SK-N-MC (cell line): ENCODE measurements around the gene NSUN5.

Source experiments
- DNase-seq: peaks from one replicate; pipeline ENCODE4 v3.0.0-alpha.2; 2011; ENCODE audit warnings: low read depth, low spot score
- H3K27ac ChIP-seq: fragments of 200-600 bp; sonication (generic); 2 replicates; pipeline ENCODE4 v1.5.1; 2016; ENCODE audit warnings: mixed run types
- H3K36me3 ChIP-seq: fragments of 200-600 bp; sonication (generic); 2 replicates; pipeline ENCODE4 v1.6.1; 2017; ENCODE audit warnings: antibody characterized with exemption, low read length, mixed read lengths; ENCODE audit not compliant: insufficient read depth
- H3K4me3 ChIP-seq: fragments of 200-600 bp; sonication (generic); 2 replicates; pipeline ENCODE4 v1.5.1; 2016
- H3K9ac ChIP-seq: fragments of 200-600 bp; sonication (generic); 2 replicates; pipeline ENCODE4 v1.8.0; 2017; ENCODE audit warnings: mixed run types, mixed read lengths; ENCODE audit not compliant: insufficient read length
- H3K9me3 ChIP-seq: fragments of 200-600 bp; sonication (generic); 2 replicates; pipeline ENCODE4 v1.6.1; 2017; ENCODE audit warnings: low read depth, mild to moderate bottlenecking, antibody characterized with exemption, low read length, moderate library complexity, mixed read lengths
- EZH2 ChIP-seq: fragments of 200-600 bp; sonication (generic); IDR thresholded peaks from one replicate; pipeline ENCODE4 v1.6.1; 2017; ENCODE audit warnings: antibody characterized with exemption
- FOXP2 ChIP-seq: optimal IDR thresholded peaks from 2 replicates; pipeline ENCODE3; 2011; ENCODE audit warnings: mild to moderate bottlenecking, moderate library complexity; ENCODE audit not compliant: insufficient read depth; ENCODE audit errors: extremely low read length, control extremely low read depth
- POLR2AphosphoS5 ChIP-seq: IDR thresholded peaks from 2 replicates; pipeline ENCODE4 v1.6.1; 2012; ENCODE audit warnings: mild to moderate bottlenecking, low read depth, low read length, borderline replicate concordance

NSUN5 gene

GRCh38 chr7:73308665-73309214 lies at the start of gene NSUN5:
TSS of gene NSUN5 (minus strand) at chr7:73308826. CDS start at chr7:73308790, 36 bp downstream.
- H3K27ac ChIP-seq, result no peak within 1 kb of the TSS
- TF ChIP-seq EZH2 (no peak), FOXP2 (no peak), POLR2AphosphoS5 (peak; percentile 83)

DNA sequence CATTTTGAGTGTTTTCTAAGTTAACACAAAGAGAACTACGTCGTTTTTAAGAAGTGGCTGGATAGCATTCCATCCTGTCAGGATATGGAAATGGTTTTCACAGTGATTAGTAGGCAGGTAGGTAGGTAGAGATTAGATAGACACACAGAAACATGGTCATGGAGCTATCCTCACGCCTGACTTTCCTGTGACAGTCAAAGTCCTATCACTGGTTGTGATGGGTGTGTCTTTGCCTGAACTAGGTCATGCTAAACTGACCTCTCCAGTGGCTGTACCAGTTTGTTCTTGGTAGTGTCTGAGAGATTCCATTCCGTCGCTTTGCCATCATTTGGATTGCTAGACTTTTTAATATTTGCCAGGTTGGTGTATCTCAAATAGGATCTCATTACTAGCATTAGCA lies 47.5 kb upstream of the NSUN5 start:
- Histone ChIP-seq H3K36me3 (no peaks in the 10 kb centered on the region), H3K4me3 (no peak overlapping the region), H3K27ac (no peak overlapping the region), H3K9ac (no peak overlapping the region), H3K9me3 (no peaks in the 10 kb centered on the region)
- TF ChIP-seq FOXP2 (no peak), EZH2 (no peak), POLR2AphosphoS5 (no peak)
- DNase-seq, result no peak

More at GRCh38 chr7:73308665-73309214, at the start of gene NSUN5:
- Histone ChIP-seq H3K36me3 (no peaks in the 10 kb centered on the region; the same call in 1 of the 2 replicates), H3K4me3 (peak within 1 kb of the TSS; percentile 75), H3K9me3 (no peaks in the 10 kb centered on the region), H3K9ac (peak within 1 kb of the TSS; percentile 28)
- DNase-seq, result no peak

DNA sequence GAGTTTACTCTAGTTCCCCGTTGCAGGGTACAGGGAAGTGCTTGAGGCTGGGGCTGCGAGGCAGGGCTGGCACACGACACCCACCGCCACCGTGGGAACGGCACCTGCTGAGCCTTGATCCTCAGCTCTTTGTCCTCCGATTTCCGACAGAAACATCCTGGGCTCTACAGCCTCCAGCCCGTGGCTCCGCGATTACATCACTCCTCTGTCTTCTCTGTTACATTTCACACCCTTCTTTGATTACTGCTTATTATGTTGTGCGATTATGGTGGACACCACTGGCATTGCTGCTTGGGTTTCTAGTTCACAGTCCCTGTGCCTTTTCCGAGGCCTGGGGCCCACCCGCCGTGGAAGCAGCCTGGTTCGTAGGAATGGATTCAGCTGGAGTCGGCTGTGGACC lies 46.2 kb upstream of the NSUN5 start:
- TF ChIP-seq FOXP2 (no peak), POLR2AphosphoS5 (no peak), EZH2 (no peak)
- DNase-seq, result no peak

DNA sequence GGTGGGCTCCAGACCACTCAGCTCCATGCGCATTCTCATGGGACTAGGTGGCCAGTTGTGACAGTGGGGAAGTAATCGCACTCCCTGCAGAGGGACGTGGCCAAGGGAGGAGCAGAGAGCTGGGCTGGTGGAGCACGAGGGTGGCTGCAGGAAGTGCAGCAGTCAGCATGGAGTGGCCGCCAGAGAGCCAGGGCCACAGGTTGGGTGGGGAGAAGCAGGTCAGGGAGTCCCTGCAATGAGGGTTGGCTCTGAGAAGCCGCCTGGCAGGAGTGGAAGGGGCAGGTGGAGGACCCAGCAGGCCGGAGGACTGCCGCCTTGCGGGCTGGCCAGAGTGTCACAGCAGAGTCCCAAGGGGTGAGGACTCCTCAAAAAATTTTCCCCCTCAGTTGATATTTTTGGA lies 45.6 kb upstream of the NSUN5 start:
- H3K4me3 ChIP-seq, result no peak overlapping the region
- H3K9me3 ChIP-seq, result no peaks in the 10 kb centered on the region
- no peak overlapping the region for H3K9ac ChIP-seq
- no peak for DNase-seq
- H3K36me3 ChIP-seq, result no peaks in the 10 kb centered on the region
- no peak for TF ChIP-seq EZH2
- no peak overlapping the region for H3K27ac ChIP-seq

More for the DNA sequence above, 46.2 kb upstream of the NSUN5 start:
- H3K36me3 ChIP-seq, result no peaks in the 10 kb centered on the region
- H3K4me3 ChIP-seq, result no peak overlapping the region
- H3K9me3 ChIP-seq, result no peaks in the 10 kb centered on the region
- no peak overlapping the region for H3K27ac ChIP-seq
- H3K9ac ChIP-seq, result no peak overlapping the region

DNA sequence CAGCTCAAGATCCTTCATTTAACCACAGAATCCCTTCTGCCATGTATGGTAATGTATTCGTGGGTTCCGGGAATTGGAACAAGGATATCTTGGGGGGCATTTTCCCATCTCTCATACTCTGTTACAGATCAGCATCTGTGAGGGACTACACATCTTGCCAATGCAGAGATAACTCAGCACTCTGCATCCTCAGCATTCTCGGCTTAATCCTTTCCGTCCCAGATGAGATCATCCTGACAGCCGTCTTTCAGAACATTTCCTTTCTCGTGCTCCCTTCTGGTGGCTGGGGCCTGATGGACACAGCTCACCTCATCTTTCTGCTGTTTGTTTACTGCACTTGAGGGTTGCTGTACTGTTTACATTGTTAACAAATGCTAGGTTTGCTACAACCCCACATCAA lies 44.6 kb upstream of the NSUN5 start:
- no peak overlapping the region for H3K27ac ChIP-seq
- no peak for DNase-seq
- TF ChIP-seq FOXP2 (no peak), EZH2 (no peak), POLR2AphosphoS5 (no peak)
- no peak overlapping the region for H3K9ac ChIP-seq
- no peaks in the 10 kb centered on the region for H3K36me3 ChIP-seq
- no peak overlapping the region for H3K4me3 ChIP-seq
- H3K9me3 ChIP-seq, result no peaks in the 10 kb centered on the region

- no peak for TF ChIP-seq EZH2
- TF ChIP-seq POLR2AphosphoS5, result no peak
- TF ChIP-seq FOXP2, result no peak
- no peak for DNase-seq
- no peaks in the 10 kb centered on the region for H3K9me3 ChIP-seq
Observed at GRCh38 chr7:73352784-73353183, 44.2 kb upstream of the NSUN5 start.

DNA sequence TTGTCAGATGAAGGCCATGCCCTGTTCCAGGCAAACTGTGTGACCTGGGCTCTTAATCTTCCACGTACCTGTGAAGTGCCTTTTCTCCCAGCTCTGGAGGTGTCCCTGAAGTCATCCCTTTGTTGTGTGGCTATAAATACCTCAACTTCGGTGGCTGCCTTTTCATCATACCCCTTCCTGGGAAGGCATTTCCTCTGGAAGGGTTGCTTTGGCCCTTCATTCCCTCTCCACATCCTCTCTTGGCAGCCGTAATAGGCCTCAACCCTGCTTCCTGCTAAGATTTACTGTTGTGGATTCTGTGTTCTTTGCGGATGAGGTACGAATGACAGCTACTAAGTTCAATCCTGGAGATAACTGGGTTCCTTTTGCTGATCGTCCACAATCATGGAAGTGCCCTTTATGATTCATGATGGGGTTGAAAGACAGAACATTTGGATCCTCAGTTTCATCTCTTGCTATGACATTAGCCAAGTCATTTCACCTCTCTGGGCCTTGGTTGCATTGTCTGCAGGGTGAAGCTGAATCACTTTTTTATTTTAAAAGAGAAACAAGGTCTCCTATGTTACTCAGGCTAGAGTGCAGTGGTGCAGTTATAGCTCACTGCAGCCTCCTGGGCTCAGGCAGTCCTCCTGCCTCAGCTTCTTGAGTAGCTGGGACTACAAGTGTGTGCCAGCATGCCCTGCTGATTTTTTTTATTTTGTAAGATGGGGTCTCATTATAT lies 43.0 kb upstream of the NSUN5 start:
- no peak for DNase-seq
- Histone ChIP-seq H3K9me3 (no peaks in the 10 kb centered on the region), H3K27ac (no peak overlapping the region), H3K4me3 (no peak overlapping the region), H3K36me3 (no peaks in the 10 kb centered on the region), H3K9ac (no peak overlapping the region)
- TF ChIP-seq FOXP2, result no peak
- no peak for TF ChIP-seq POLR2AphosphoS5
- TF ChIP-seq EZH2, result no peak

More at GRCh38 chr7:73352784-73353183, 44.2 kb upstream of the NSUN5 start:
- Histone ChIP-seq H3K27ac (no peak overlapping the region), H3K9ac (no peak overlapping the region), H3K4me3 (no peak overlapping the region), H3K36me3 (no peaks in the 10 kb centered on the region)

- H3K4me3 ChIP-seq, result no peak overlapping the region
- DNase-seq, result no peak
- no peaks in the 10 kb centered on the region for H3K9me3 ChIP-seq
- H3K9ac ChIP-seq, result no peak overlapping the region
- TF ChIP-seq FOXP2, result no peak
- TF ChIP-seq POLR2AphosphoS5, result no peak
- TF ChIP-seq EZH2, result no peak
- H3K27ac ChIP-seq, result no peak overlapping the region
- H3K36me3 ChIP-seq, result no peaks in the 10 kb centered on the region
Observed at GRCh38 chr7:73350306-73351068, 41.9 kb upstream of the NSUN5 start.
